Measurements from ENCODE around the gene ZMAT5.

- TF ChIP-seq CTCF (IDR thresholded peaks at IDR 0.05 in 8 of 11, conservative IDR thresholded peaks at IDR 0.05 in 3 of 11) = no peak
- no peak for TF ChIP-seq POLR2A (IDR thresholded peaks at IDR 0.05)
- no peak for TF ChIP-seq POLR2AphosphoS5 (IDR thresholded peaks at IDR 0.05)
Measured at GRCh38 chr22:29815580-29815979, 48.8 kb upstream of the ZMAT5 start.
